Stimulated activated CD4-positive, alpha-beta T cell treated with anti-CD3 and anti-CD28 coated beads, TNF-alpha, amount 100 ng/mL, for 1 hour (primary cell): Measurements from ENCODE around the gene TK1.

Experiments
- DNase-seq, 3 donors: peaks; one replicate each; pipeline ENCODE4 v3.0.0-alpha.2; 2020; ENCODE audit warnings: low read depth in 3 of 3, low spot score in 1 of 3

TK1 gene

DNA sequence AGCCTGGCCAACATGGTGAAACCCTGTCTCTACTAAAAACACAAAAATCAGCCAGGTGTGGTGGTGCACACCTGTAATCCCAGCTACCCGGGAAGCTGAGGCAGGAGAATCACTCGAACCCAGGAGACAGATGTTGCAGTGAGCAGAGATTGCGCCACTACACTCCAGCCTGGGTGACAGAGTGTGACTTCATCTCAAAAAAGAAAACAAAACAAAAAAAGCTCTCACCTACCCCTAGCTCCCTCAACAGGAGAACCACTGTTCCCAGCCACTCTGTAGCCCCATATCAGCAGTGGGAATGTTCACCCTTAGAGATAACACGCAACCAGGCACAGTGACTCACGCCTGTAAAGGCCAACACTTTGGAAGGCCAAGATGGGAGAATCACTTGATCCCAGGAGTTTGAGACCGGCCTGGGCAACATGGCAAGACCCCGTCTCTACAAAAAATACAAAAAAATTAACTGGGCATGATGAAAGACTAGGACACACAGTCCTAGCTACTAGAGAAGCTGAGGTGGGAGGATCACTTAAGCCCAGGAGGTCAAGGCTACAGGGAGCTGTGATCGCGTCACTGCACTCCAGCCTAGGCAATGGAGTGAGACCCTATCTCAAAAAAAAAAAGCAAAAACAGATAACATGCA is 50.9 kb downstream of the TK1 start:
- DNase-seq: no peak

DNA sequence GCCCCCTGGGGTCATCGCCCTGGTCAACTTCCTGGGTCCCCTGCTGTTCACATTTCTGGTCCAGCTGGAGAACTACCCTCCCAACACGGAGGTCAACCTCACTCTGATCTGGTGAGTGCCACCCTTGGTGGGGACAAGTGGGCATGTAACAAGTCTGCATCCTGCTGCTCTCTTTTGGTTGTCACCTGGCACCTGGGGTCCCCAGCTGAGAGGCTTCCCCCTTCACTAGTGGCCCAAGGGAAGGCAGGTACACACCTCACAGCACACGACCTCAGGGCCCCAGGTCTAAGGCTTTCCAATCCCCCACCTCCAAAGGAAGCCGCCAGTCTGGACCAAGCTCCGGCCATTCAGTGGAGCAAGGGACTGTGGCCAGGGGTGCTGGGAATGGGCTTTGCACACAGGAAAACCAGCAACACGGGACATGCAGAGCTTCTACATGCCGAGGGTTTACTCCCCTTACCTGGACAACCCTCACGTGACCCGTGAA is 51.9 kb downstream of the TK1 start:
- no peak for DNase-seq

DNA sequence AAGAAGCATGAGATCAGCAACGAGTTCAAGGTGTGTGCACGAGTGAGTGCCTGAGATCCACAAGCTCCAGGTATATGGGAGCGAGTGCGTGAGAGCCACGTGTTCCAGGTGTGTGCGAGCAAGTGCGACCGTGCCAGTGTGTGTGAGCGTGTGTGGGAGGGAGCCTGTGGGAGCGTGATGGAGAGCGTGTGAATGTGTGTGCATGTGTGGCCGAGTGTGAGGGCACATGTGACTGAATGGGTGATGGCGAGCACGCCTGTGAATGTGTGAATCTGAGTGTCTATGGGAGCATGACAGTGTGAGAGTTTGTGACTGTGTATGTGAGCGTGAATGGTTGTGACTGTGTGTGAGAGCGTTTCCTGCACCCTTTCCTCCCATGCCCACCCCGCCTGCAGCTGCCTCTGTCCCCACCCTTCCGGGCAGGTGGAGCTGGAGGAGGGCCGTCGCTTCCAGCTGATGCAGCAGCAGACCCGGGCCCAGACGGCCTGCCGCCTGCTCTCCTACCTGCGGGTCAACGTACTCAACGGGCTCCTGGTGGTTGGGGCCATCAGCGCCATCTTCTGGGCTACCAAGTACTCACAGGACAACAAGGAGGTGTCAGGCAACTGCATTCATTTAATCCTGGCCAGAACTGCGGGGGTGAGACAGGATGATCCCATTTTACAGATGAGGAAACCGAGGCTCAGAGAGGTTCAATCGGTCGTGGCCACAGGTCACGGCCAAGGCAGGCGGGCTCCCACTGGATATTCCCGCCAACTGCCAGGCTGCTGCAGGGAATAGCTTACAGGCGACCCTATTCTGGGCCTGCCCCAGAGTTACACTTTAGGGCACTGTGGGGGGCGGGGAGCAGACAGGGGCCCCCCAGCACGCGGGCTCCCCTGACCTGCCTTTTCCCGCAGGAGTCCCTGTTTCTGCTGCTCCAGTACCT is 52.6 kb downstream of the TK1 start:
- peak in 2 of 3 donors; percentile 60 to 66 for DNase-seq

DNA sequence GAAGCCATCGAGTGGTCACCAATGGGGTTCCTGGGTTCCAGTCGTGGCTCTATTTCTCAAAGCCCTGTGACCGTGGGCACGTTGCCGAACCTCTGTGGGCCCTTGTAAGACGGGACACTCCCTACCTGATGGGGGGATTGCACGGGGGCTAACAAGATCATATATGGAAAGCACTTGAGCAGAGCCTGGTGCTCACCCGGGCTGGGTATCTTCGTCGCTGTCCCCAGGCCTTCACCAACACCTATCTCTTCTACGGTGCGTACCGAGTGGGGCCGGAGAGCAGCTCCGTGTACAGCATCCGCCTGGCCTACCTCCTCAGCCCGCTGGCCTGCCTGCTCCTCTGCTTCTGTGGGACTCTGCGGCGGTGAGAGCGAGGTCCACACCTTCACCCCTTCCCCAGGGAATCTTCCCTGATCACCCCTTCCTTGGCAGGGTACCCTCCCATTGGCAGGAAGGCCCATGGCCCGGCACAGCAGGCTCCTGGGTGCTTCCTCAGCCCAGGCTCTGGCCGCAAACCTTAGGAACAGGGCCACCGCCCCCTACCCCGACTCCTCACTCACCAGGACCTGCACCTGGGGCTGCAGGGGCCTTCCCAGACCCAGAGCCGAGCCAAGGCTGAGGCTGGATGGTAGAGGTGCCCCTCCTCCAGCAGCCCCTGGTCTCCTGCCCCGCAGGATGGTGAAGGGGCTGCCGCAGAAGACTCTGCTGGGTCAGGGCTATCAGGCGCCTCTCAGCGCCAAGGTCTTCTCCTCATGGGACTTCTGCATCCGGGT is 53.5 kb downstream of the TK1 start:
- no peak for DNase-seq

DNA sequence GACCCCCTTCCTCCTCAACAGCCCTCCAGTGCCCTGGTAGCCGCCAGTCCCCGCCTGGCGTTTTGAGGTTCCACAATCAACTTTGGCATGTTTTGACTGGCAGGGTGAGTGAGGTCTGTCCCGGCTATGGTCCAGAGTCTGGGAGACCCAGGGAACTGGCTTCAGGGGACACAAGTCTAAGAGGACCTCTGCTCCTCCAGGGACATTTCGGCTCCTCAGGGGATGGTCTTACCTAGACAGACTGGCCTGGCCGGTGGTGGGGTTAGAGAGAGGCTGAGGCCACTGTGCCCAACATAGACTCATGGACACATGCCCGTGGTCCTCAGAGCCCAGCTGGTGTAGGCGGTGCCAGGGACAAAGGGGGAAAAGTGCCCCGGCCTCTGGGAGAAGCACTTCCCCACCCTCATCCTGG is 54.1 kb downstream of the TK1 start:
- DNase-seq: no peak

DNA sequence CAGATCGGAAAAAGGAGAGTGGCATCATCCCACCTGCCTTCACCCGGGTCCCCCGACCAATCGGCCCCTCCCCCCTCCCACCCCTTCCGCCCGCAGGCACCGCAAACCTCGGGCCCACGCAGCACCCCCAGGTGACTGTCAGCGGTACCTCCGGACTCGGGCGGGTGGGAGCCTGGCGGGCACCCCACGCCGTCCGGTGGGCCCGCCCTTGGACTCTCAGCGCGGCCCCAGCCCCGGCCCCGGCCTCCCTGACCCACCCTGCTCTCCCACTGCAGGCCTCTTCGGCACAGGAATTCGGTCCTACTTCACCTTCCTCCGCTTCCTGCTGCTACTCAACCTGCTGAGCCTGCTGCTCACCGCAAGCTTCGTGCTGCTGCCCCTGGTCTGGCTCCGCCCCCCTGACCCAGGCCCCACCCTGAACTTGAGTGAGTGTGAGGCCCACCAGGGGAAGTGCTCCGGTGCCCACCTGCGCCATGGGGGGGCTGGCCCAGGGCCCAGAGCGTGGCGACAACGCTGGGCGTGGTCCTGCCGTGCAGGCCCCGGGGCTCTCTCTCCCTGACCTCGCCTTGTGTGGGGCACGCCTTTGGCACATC is 54.7 kb downstream of the TK1 start:
- no peak for DNase-seq

DNA sequence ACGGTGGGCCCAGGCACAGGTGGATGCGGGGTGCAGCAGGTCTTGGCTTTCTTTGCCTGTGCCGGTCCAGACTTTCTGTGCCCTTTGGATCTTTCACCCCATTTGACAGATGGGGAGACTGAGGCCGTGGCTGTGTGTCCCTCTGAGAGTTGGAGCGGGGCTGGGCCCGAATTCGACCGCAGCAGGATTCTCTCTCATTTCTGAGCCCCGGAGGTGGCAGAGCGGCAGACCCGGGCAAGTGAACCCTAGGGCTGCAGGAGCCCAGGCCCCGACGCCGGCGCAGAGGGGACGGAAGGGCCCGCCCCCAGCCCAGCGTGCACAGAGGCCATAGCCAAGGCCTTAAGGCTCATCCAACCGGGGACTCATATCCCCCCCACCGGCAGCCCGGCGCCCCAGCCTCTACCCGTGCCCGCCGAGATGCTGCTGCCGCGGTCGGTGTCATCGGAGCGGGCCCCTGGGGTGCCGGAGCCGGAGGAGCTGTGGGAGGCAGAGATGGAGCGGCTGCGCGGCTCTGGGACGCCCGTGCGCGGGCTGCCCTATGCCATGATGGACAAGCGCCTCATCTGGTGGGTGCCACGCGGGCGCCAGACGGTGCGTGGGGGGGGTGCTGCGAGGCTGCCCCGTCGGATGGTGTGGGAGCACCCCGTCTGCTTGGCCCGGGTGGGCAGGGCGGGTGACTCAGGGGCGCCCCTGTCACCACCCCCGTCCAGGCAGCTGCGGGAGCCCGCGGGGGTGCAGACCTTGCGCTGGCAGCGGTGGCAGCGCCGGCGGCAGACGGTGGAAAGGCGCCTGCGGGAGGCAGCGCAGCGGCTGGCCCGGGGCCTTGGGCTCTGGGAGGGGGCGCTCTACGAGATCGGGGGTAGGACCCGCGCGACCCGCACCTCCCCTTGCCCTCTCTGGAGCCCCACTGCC is 55.4 kb downstream of the TK1 start:
- no peak for DNase-seq

DNA sequence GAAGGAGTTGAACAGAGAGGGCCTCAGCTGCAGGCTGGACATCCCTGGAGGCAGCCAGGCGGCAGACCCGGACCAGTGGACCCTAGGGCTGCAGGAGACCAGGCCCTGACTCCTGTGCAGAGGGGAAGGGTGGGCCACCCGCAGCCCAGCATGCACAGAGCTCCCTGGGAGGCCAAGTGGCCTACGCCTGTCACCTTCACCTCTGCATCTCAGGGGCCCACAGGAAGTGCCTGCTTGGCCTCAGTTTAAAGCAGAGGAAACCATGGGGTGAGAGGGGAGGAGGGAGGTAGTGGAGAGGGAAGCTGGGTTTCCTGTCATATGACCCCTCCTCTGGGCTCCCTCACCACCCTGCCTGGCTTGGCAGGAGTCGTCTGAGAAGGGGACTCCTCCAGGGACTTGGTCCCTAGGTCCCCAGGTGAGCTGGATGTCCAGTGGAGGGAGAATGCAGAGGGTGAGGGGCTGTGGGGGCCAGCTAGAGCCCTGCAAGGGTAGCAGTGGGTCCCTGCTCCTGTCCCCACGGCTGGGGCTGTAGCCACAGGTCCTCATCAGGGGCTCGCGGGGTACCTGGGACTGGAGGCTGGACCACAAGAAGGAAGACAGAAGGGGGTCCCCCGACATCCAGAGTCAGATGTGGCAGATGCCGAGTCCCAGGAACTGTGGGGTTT is 56.3 kb downstream of the TK1 start, which contains the start of gene TMC8:
Gene TMC8, plus strand, starts transcription at position 335 of the 665 bp plus-strand sequence. CDS start 818 bp downstream, outside the sequence.
- DNase-seq: peak in 1 of 3 donors; percentile 55

DNA sequence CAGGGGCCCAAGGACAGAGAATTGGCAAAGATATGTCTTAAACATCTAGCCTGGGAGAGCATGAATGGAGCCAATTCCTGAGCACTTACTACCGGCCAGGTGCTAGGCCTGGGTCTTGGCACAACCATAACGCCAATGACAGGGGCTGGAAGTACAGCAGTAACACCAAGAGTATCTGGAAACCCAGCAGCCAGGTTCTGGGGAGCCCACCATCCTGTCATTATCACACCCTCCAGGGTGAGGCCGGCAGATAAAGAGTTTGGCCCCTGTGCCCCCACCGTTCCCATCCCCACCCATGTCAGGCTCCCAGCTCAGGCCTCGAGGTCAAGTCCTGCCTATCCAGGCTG is 56.8 kb downstream of the TK1 start:
- DNase-seq: no peak

DNA sequence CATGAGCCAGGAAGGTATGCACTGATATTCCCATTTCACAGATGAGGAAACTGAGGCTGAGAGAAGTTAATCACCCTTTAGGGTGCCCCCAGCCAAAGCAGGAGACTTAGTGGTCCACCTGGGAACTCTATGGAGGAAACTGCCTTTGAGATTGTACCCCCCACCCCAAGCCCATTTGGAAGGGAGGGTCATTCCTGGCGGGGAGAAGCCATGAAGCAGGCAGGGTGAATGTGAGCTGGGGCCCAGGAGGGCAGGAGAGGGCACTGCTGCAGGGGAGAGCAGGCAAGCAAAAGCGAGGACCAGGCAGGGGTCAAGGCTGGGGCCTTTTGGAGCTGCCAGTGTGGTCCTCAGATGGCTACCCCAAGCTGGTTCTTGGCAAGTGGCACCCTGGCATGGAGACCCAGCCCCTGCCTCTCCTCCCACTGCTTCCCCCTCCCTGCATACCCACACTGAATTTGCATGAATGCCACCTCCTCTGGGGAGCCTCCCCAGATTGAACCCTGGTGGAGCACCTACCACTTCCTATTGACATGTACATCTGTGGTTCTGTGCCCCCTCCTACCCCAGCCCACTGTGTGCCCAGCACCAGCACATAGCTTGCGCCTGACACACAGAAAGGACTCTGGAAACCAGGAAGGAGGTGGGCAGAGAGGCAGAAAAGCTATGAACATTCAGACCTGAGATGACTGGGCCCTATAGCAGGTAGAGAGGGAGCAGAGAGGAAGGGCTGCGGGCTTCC is 57.3 kb downstream of the TK1 start:
- DNase-seq: no peak

DNA sequence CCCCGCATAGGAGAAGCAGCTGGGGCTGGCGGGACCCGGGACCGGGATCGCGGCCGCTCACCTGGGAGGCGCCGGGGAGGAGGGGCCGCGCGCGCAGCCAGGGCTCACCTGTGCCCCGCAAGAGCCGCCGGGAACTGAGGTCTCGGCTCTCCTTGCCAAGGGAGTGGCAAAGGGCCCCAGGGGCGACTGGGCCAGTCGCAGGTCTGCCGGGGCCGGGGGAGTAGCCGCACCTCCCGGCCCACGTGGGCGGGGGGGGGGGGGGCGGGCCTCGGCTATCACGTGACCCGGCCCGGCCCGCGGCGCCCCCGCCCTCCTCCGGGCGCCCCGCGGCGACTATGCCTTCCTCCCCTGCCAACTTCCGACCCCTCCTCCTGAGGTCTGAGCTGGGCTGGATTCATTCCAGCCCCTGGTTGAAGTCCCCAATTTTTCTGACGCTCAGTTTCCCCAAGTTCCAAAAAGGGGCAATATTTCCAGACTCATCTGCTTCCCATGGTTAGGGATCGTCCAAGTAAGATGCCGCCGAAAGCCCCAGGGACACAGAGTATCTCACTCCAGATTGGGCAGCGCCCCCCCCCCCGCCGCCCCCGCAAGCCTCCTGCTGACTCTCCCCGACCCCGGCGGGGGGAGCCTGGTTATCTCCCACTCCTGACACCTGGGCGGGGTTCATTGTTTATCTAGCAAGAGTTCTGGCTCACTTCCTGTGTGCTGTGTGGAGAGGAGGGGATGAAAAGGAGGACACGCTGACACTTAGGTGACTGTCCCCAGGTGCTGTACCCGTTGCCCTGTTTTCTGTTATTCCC is 58.1 kb downstream of the TK1 start, which contains the start of gene TMC6:
Gene TMC6, minus strand, starts transcription at position 205 of the 800 bp plus-strand sequence. CDS start 1,923 bp downstream, outside the sequence.
- peak in 1 of 3 donors; percentile 45 for DNase-seq

DNA sequence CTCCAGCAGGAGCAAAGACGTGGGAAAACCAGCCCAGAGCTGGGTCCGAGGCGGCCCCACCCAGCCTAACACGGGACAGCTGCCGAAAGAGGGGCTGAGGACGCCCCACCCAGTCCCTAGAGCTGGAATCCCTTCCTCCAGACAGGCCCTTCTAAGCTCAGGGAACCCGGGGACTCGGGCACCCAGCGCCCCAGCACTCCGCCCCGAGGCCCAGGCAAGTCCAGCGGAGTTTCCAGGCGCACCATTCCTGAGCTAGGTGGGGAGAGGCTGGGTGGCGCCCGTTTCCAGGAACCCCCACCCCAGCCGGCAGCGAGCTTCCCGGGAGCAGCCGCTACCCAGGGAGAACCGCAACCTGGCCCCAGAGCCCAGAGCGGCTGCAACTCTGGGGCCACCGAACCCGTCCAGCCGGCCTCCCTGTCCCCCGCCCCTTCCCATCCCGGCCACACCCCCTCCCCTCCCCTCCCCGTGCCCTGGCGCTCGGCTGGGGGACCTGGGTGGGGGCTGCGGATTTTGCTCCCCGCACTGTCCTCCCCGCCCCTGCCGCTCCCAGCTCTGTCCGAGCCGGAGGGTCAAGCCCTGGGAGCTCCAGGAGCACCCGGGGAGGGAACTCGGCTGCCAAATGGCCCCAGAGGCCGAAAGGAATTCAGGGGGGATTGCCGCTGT is 58.8 kb downstream of the TK1 start:
- no peak for DNase-seq

DNA sequence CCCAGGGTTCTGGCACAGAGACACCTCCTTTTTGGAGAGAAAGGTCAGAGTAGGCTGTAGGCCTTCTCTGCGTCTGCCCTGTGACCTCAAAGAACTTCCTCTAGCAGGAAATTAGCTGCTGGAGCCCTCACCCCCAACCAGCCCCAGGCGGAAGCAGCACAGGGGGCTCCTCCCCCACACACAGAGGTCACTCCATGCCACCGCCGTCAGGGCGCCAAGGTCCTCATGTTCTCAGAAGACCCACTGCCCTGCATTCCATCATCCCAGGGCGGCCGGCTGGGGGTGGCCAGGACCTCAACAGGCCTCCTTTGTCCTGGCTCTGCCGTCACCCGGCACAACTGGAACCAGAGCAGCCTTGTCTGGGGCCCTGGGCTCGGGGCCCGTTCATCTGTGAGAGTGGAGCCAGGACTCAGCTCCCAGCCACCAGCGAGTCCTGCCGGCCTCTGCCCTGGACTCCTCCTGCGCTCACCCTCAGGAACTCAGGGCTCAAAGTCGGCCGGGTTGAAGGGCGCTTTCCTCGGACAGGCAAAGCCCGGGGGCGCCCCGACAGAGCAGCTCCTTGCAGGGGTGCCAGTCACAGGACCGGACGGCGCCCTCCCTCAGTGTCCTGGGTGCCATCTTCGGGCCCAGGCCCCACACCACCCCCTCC is 59.5 kb downstream of the TK1 start:
- no peak for DNase-seq

DNA sequence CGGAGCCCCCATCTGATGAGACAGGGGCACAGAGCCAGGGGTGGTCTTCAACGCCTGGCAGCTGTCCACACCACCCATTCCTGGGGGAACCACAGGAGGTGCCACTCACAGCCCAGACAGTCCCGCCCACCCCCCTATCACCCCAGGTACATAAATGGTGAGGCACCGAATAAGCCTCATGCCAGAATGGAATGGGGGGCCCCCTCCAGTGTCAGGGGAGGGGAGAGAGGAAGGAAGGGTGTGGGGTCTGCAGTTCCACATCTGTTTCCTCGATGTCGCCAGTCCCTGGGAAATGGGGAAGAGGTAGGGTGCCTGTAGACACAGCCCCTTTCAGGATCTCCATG is 60.0 kb downstream of the TK1 start:
- DNase-seq: no peak

DNA sequence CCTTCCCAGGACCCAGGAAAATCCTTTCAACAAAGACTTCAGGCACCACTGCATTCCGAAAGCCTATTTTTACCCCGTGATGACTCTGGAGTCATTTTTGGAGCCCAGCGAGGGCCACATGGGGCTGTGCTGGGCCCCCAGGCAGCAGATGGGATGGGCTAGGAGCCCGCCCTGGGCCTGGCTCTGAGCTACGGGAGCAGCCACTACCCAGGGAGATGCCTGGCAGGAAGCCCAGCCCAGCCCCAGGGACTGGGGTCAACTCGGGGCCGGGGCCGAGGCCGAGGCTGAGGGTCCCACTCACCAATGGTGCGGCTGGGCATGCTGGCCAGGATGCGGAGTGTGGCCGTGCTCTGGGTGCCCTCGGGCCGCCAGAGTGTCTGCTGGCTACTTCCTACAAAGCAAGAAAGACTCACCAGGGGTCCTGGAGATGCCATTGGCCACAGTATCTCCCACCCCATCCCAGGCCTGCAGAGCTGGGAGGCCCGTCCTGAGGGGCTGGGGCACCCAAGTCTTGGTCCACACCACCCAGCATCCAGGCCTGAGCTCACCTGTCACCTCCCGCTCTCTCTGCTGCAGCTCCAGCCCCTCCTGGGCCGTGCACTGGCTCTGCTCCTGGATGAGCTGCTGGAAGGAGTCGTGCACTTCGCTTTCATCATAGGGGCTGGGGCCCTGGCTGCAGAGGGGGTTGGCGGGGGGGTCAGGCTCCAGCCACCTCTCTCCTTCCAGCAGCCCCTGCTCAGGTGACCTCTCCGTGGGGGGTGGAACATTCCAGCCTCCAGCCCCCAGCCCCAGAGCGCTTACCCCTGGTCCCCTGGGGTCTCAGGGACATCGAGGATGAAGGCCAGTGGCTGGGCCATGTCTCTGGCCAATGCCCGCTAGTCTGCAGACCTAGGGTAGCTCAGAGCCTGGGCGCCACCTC is 60.6 kb downstream of the TK1 start:
- no peak for DNase-seq
